AG04449 (cell line): ENCODE results near the gene CHKB.

Experiments used
- CTCF ChIA-PET: fragments of 350-600 bp; formaldehyde crosslinking; extraction: SDS; loops from one replicate; lab custom pipeline; 2021; ENCODE audit warnings: antibody characterized with exemption; lab: Yijun Ruan, JAX
- POLR2A ChIA-PET: fragments of 400-600, 350-600 bp; formaldehyde crosslinking; extraction: SDS; loops from one replicate; lab custom pipeline; 2020; ENCODE audit warnings: antibody characterized with exemption, inconsistent platforms; lab: Yijun Ruan, JAX
- DNase-seq: peaks from one replicate; pipeline ENCODE4 v3.0.0-alpha.2; 2010; ENCODE audit warnings: low read depth, low spot score
- H3K4me3 ChIP-seq: 2 replicates; pipeline ENCODE4 v1.5.1; 2011; ENCODE audit warnings: low read depth, mild to moderate bottlenecking, control low read depth, low read length
- TF ChIP-seq, protein P1 (sequence below): IDR thresholded peaks from one replicate; pipeline ENCODE4 v1.5.1; 2011; ENCODE audit warnings: mild to moderate bottlenecking, moderate library complexity, low read length, control low read depth, inconsistent platforms; ENCODE audit not compliant: insufficient read depth; ENCODE audit errors: missing control alignments

CHKB gene

DNA sequence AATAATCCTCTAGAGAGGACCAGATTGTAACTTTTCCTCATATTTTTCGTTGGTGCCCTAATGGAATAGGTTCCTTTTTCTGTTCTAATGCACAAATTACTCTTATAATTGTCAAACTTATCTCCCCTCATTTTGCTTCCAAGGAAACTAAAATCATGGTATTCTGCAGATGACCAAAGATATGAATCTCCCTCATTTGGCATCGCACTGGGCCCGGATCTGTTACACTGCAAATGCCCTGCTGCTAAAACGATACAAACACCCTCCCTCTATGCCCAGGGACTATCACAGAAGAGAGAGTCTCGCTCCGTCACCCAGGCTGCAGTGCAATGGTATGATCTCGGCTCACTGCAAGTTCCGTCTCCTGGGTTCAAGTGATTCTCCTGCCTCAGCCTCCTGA lies 29.3 kb downstream of the CHKB start:
- no peak overlapping the region for H3K4me3 ChIP-seq
- TF ChIP-seq, protein P1, sequence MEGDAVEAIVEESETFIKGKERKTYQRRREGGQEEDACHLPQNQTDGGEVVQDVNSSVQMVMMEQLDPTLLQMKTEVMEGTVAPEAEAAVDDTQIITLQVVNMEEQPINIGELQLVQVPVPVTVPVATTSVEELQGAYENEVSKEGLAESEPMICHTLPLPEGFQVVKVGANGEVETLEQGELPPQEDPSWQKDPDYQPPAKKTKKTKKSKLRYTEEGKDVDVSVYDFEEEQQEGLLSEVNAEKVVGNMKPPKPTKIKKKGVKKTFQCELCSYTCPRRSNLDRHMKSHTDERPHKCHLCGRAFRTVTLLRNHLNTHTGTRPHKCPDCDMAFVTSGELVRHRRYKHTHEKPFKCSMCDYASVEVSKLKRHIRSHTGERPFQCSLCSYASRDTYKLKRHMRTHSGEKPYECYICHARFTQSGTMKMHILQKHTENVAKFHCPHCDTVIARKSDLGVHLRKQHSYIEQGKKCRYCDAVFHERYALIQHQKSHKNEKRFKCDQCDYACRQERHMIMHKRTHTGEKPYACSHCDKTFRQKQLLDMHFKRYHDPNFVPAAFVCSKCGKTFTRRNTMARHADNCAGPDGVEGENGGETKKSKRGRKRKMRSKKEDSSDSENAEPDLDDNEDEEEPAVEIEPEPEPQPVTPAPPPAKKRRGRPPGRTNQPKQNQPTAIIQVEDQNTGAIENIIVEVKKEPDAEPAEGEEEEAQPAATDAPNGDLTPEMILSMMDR, result no peak
- no peak for DNase-seq
- ChIA-PET CTCF (interaction anchor here (1.5 kb wide), 1 partner anchor 9 kb away, joined by 6 read pairs; the partner anchor contains the start of gene SYCE3), POLR2A (no interaction called here)

DNA sequence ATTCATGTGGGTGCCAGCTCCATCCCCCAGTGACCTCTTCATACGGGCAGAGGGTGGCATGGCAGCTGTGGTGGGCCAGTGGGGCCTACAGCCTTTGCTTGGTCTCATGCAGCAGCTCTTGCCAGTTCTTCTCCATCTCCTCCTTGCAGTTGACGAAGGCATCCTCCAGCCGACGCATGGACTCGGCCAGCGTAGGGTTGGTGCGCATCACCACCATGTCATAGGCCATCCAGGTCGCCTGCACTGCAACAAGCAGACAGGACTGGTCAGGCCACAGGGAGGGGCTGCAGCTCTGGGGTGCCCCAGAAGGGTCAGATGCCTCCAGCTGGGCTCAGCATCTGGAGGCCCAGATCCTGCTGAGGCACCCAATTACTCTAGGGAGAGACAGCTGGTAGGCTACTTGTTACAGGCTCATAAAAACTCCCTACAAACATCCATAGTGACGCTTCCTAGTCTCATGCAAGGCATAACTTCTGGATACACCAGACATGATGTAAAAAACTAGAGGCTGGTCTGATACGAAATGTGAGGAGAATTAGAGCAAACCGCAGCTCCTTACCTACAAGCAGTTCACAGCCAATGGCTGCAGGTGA lies 31.4 kb downstream of the CHKB start:
- no peak for DNase-seq
- CTCF ChIA-PET, result interaction anchor here (1.6 to 2.5 kb wide), 3 partner anchors 9 to 69 kb away, joined by 4 to 16 read pairs (median 10); partner anchors contain the start of gene SYCE3
- TF ChIP-seq, protein P1, result no peak
- no peak overlapping the region for H3K4me3 ChIP-seq
- POLR2A ChIA-PET, result interaction anchor here (1.0 kb wide), 1 partner anchor 26 kb away, joined by 3 read pairs; the partner anchor contains the start of gene SCO2

DNA sequence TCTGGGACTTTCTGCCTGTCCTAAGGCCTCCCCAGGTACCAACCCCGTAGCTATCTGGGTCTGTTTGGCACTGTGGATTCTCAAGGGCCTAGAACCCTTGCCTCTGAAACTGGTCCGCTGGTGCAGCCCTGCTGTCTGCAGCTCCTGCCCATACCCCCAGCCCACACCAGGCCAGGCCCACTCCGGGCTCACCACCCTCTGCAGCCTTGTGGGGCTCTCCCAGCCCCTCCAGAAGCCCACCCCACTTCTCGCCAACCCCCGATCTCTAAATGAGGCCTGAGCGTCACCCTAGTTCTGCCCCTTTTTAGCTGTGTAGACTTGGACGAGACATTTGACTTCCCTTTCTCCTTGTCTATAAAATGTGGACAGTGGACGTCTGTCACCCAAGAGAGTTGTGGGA lies 32.3 kb downstream of the CHKB start:
- H3K4me3 ChIP-seq, result no peak overlapping the region
- POLR2A ChIA-PET, result interaction anchor here (1.0 kb wide), 1 partner anchor 25 kb away, joined by 3 read pairs; the partner anchor contains the start of gene SCO2
- TF ChIP-seq, protein P1, result no peak
- CTCF ChIA-PET, result interaction anchor here (1.6 to 2.5 kb wide), 3 partner anchors 10 to 70 kb away, joined by 4 to 16 read pairs (median 10); partner anchors contain the start of gene SYCE3
- no peak for DNase-seq

DNA sequence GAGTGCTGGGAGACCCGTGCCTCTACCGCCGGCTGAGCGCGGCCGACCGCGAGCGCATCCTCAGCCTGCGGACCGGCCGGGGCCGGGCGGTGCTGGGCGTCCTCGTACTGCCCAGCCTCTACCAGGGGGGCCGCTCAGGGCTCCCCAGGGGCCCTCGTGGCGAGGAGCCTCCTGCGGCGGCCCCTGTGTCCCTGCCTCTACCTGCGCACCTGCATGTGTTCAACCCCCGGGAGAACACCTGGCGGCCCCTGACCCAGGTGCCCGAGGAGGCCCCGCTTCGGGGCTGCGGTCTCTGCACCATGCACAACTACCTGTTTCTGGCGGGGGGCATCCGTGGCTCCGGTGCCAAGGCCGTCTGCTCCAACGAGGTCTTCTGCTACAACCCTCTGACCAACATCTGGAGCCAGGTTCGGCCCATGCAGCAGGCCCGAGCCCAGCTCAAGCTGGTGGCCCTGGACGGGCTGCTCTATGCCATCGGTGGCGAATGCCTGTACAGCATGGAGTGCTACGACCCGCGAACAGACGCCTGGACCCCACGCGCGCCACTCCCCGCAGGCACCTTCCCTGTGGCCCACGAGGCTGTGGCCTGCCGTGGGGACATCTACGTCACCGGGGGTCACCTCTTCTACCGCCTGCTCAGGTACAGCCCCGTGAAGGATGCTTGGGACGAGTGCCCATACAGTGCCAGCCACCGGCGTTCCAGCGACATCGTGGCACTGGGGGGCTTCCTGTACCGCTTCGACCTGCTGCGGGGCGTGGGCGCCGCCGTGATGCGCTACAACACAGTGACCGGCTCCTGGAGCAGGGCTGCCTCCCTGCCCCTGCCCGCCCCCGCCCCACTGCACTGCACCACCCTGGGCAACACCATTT lies 33.5 kb downstream of the CHKB start:
- no peak for DNase-seq
- CTCF ChIA-PET, result interaction anchor here (2.5 kb wide), 3 partner anchors 11 to 14 kb away, joined by 10 to 16 read pairs (median 15); partner anchors contain the start of gene SYCE3
- no peak overlapping the region for H3K4me3 ChIP-seq
- POLR2A ChIA-PET, result no interaction called here
- TF ChIP-seq, protein P1, result no peak

DNA sequence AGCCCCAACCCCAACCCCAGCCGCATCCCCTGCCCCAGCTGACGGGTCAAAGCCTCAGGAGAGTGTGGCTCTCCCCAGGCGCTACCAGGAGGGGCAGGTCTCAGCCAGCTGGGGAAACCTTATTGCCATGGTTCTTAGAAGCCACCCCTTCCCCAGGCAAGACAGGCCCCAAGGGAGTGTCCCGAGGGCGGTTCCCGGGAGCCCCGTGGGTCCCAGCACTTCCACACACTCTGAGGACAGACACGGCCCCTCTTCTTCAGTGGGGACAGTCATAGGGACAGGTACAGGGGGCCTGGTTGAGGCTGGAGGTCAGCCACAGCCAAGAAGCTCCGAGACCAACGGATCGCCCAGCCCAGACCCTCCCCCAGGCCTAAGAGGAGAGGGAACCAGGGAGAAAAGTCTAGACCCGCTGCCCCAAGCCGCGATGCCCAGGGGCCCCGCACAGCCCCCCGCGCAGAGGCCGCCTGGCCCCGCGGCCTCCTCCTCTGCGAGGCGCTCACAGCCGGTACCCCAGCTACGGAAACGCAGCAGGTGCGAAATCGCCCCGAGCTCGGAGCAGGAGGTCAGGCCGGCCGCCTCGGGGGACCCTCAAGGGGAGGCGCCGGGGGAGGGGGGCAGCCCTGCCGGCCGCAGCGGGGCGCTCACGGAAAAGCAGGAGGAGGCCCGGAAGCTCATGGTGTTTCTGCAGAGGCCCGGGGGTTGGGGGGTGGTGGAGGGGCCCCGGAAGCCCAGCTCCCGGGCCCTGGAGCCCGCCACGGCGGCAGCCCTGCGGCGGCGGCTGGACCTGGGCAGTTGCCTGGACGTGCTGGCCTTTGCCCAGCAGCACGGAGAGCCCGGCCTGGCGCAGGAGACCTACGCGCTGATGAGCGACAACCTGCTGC lies 34.4 kb downstream of the CHKB start:
- ChIA-PET POLR2A (interaction anchor here (1.2 kb wide), 1 partner anchor 15 kb away, joined by 3 read pairs; the partner anchor contains the start of gene SYCE3), CTCF (interaction anchor here (2.5 to 4.2 kb wide), 3 partner anchors 9 to 22 kb away, joined by 15 to 25 read pairs (median 20); partner anchors contain the start of genes SCO2 and SYCE3)
- DNase-seq, result no peak
- H3K4me3 ChIP-seq, result no peak overlapping the region
- TF ChIP-seq, protein P1, result no peak
